Measurements from ENCODE around the gene FBXO24.

DNA sequence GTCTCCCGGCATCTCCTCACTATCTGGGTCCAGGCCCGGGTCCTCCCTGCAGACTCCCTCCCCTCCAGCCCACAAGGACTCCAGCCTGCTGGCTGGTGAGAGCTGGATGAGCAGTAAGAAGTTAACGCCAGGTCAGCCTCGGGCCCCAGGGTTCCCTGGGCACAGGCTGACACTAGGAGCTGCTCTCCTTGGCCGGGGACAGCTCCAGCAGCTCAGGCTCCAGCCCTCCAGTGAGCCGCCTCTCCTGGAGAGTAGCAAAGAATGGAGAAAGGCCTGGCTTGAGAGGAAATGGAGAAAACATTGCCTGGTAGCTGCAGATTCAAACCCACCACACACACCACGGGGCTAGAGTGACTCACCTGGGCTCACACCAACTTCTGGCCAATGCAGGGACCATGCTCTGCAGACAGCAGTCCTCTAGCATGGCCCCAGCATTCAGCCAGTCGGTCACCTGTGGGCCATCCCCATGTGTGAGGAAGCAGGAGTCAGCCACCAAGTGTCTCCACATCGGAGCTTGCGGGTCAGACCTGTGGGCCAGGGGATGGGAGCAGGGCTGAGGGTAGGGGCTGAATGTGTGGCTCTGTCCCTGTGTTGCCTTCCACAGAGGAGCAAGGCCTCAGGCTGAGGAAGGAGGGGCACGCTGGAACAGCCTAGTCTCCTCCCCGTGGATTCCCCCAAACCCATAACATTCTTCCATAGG lies 18.9 kb upstream of the FBXO24 start:
- TF ChIP-seq, protein P1, sequence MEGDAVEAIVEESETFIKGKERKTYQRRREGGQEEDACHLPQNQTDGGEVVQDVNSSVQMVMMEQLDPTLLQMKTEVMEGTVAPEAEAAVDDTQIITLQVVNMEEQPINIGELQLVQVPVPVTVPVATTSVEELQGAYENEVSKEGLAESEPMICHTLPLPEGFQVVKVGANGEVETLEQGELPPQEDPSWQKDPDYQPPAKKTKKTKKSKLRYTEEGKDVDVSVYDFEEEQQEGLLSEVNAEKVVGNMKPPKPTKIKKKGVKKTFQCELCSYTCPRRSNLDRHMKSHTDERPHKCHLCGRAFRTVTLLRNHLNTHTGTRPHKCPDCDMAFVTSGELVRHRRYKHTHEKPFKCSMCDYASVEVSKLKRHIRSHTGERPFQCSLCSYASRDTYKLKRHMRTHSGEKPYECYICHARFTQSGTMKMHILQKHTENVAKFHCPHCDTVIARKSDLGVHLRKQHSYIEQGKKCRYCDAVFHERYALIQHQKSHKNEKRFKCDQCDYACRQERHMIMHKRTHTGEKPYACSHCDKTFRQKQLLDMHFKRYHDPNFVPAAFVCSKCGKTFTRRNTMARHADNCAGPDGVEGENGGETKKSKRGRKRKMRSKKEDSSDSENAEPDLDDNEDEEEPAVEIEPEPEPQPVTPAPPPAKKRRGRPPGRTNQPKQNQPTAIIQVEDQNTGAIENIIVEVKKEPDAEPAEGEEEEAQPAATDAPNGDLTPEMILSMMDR (IDR thresholded peaks at IDR 0.05), result no peak
- TF ChIP-seq ZFX (IDR thresholded peaks at IDR 0.05; ENCODE audit: borderline replicate concordance), result no peak

Measured in 22Rv1 (cell line).